Measurements from ENCODE around the gene NTN3.

DNA sequence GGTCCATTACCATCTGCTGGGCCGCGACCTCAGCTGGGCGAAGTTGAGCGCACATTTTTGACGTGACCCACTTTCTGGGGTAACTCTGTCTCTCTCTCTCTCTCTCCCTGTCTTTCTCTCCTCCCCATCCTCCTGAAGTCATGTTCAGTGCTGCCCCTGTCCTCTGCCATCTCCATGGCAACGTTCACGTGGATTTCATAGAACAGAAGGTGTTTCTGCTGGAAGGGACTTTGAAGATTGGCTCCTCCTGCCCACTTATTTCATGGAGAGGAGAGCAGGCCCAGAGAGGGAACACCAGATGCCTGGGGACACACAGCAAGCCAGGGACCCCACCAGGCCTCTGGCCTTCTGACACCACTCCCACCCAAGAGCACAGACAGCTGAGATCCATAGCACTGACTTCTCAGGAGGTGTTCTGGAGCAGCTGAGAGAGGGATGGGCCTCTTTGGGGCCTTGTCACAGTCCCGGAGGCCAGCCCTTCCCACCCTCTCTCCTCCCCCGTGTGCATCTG is 46.0 kb upstream of the NTN3 start:
- TF ChIP-seq, protein P1, sequence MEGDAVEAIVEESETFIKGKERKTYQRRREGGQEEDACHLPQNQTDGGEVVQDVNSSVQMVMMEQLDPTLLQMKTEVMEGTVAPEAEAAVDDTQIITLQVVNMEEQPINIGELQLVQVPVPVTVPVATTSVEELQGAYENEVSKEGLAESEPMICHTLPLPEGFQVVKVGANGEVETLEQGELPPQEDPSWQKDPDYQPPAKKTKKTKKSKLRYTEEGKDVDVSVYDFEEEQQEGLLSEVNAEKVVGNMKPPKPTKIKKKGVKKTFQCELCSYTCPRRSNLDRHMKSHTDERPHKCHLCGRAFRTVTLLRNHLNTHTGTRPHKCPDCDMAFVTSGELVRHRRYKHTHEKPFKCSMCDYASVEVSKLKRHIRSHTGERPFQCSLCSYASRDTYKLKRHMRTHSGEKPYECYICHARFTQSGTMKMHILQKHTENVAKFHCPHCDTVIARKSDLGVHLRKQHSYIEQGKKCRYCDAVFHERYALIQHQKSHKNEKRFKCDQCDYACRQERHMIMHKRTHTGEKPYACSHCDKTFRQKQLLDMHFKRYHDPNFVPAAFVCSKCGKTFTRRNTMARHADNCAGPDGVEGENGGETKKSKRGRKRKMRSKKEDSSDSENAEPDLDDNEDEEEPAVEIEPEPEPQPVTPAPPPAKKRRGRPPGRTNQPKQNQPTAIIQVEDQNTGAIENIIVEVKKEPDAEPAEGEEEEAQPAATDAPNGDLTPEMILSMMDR (IDR thresholded peaks at IDR 0.05; ENCODE audit: low read length) = no peak
- TF ChIP-seq EZH2 (IDR thresholded peaks at IDR 0.05; ENCODE audit: borderline replicate concordance, low read length) = no peak

Measured in OCI-LY1 (cell line).